Measurements from ENCODE around the gene FOSL1. TPM values are rescaled to one million over a fixed set of nuclear protein-coding genes. Genes with fewer than 3 reads are reported as not detected.

The FOSL1 gene
- total RNA-seq, 1 experiment from 2014 or later = 2.7 TPM

- Histone ChIP-seq H3K9me3 (no peaks in the 10 kb centered on the region), H3K4me3 (ENCODE audit: low read depth, low read length) (no peak overlapping the region), H3K36me3 (ENCODE audit: control insufficient read depth, insufficient read depth, low read length) (no peaks in the 10 kb centered on the region), H3K4me1 (peaks cover 8% of the 10 kb centered on the region), H3K27me3 (replicated peaks; ENCODE audit: control insufficient read depth, insufficient read depth, low read length) (no peaks in the 10 kb centered on the region)
- H3K4me3 Mint-ChIP-seq (ENCODE audit: unreplicated experiment) = no peak overlapping the region
- peak in 1 of 2 experiments; percentile 32 for DNase-seq
- H3K27ac Mint-ChIP-seq (ENCODE audit: unreplicated experiment) = no peak overlapping the region
- CTCF ChIA-PET = interaction anchor here (7.7 kb wide), 1 partner anchor 24 kb away, joined by 241 read pairs; the partner anchor contains the start of genes CCDC85B and FIBP
- no peak for TF ChIP-seq CTCF (IDR thresholded peaks at IDR 0.05; ENCODE audit: insufficient read depth in 1 of 2, low read depth in 1 of 2, low read length in 1 of 2, severe bottlenecking in 1 of 2, unreplicated experiment in 1 of 2)
- intact Hi-C loops (cut with micrococcal nuclease; ENCODE audit: unreplicated experiment) = no loop called here
- POLR2A ChIA-PET = no interaction called here
- H3K27me3 Mint-ChIP-seq (ENCODE audit: insufficient read depth, unreplicated experiment) = no peaks in the 10 kb centered on the region
- no peaks in the 10 kb centered on the region for H3K9me3 Mint-ChIP-seq (ENCODE audit: unreplicated experiment)
- H3K4me1 Mint-ChIP-seq (ENCODE audit: low read depth, unreplicated experiment) = peaks cover 8% of the 10 kb centered on the region
- peaks cover 56% of the 10 kb centered on the region for H3K36me3 Mint-ChIP-seq (ENCODE audit: insufficient read depth, unreplicated experiment)
- BruUV-seq (replicated peaks) = no TSS peak
Observed at GRCh38 chr11:65862941-65863888, 37.0 kb downstream of the FOSL1 start.

GRCh38 chr11:65862191-65862735 is 37.9 kb downstream of the FOSL1 start:
- no peaks in the 10 kb centered on the region for H3K9me3 ChIP-seq
- no peaks in the 10 kb centered on the region for H3K27me3 Mint-ChIP-seq (ENCODE audit: insufficient read depth, unreplicated experiment)
- no peaks in the 10 kb centered on the region for H3K27me3 ChIP-seq (replicated peaks; ENCODE audit: control insufficient read depth, insufficient read depth, low read length)
- H3K9me3 Mint-ChIP-seq (ENCODE audit: unreplicated experiment) = no peaks in the 10 kb centered on the region
- no peak overlapping the region for H3K4me3 ChIP-seq (ENCODE audit: low read depth, low read length)
- H3K4me1 ChIP-seq = peaks cover 8% of the 10 kb centered on the region
- POLR2A ChIA-PET = no interaction called here
- no peak for TF ChIP-seq CTCF (IDR thresholded peaks at IDR 0.05; ENCODE audit: insufficient read depth in 1 of 2, low read depth in 1 of 2, low read length in 1 of 2, severe bottlenecking in 1 of 2, unreplicated experiment in 1 of 2)
- no TSS peak for BruUV-seq (replicated peaks)
- H3K36me3 ChIP-seq (ENCODE audit: control insufficient read depth, insufficient read depth, low read length) = no peaks in the 10 kb centered on the region
- H3K4me3 Mint-ChIP-seq (ENCODE audit: unreplicated experiment) = peak overlapping the region; percentile 0
- no peak overlapping the region for H3K27ac Mint-ChIP-seq (ENCODE audit: unreplicated experiment)
- intact Hi-C loops (cut with micrococcal nuclease; ENCODE audit: unreplicated experiment) = no loop called here
- peaks cover 8% of the 10 kb centered on the region for H3K4me1 Mint-ChIP-seq (ENCODE audit: low read depth, unreplicated experiment)
- peaks cover 64% of the 10 kb centered on the region for H3K36me3 Mint-ChIP-seq (ENCODE audit: insufficient read depth, unreplicated experiment)
- DNase-seq = peak in 1 of 2 experiments; percentile 23
- CTCF ChIA-PET = interaction anchor here (4.3 to 7.7 kb wide), 2 partner anchors 25 to 150 kb away, joined by 27 to 241 read pairs; partner anchors contain the start of genes CCDC85B, FIBP and KAT5

- no peak for TF ChIP-seq CTCF (IDR thresholded peaks at IDR 0.05; ENCODE audit: insufficient read depth in 1 of 2, low read depth in 1 of 2, low read length in 1 of 2, severe bottlenecking in 1 of 2, unreplicated experiment in 1 of 2)
- ChIA-PET CTCF (interaction anchor here (1.1 to 7.7 kb wide), 4 partner anchors 9 to 150 kb away, joined by 3 to 241 read pairs (median 33); partner anchors contain the start of genes CCDC85B, FIBP and KAT5), POLR2A (interaction anchor here (0.6 to 1.1 kb wide), 3 partner anchors 8 to 89 kb away, joined by 5 to 6 read pairs (median 5); partner anchors contain the start of gene FIBP)
- Histone ChIP-seq H3K36me3 (ENCODE audit: control insufficient read depth, insufficient read depth, low read length) (no peaks in the 10 kb centered on the region), H3K27me3 (replicated peaks; ENCODE audit: control insufficient read depth, insufficient read depth, low read length) (no peaks in the 10 kb centered on the region), H3K4me3 (ENCODE audit: low read depth, low read length) (peak overlapping the region; percentile 87), H3K9me3 (no peaks in the 10 kb centered on the region), H3K4me1 (peaks cover 8% of the 10 kb centered on the region)
- Mint-ChIP-seq H3K27me3 (ENCODE audit: insufficient read depth, unreplicated experiment) (no peaks in the 10 kb centered on the region), H3K9me3 (ENCODE audit: unreplicated experiment) (no peaks in the 10 kb centered on the region), H3K36me3 (ENCODE audit: insufficient read depth, unreplicated experiment) (peaks cover 70% of the 10 kb centered on the region), H3K27ac (ENCODE audit: unreplicated experiment) (peak overlapping the region; percentile 95), H3K4me1 (ENCODE audit: low read depth, unreplicated experiment) (peaks cover 11% of the 10 kb centered on the region), H3K4me3 (ENCODE audit: unreplicated experiment) (peak overlapping the region; percentile 97)
- DNase-seq = peak in 1 of 2 experiments; percentile 32
- no TSS peak for BruUV-seq (replicated peaks)
- intact Hi-C loops (cut with micrococcal nuclease; ENCODE audit: unreplicated experiment) = no loop called here
Observed at GRCh38 chr11:65861533-65862183, 38.5 kb downstream of the FOSL1 start.

Data from Caco-2 (cell line).